IMR-90 (cell line): ENCODE measurements around the gene COL18A1. TPM values are rescaled to one million over a fixed set of nuclear protein-coding genes. Genes with fewer than 3 reads are reported as not detected.

Experiments
- ATAC-seq: fragments of 200-7000 bp; cut with Tn5 transposase; 2 replicates; pipeline ENCODE4 v1.9.1; 2020; ENCODE audit warnings: low read depth, mild to moderate bottlenecking, moderate library complexity
- BruUV-seq: library from RNA; stranded (reverse); fragments of 400-500 nt; replicated peaks from 2 replicates; lab custom pipeline; 2021; lab: Mats Ljungman, UMichigan
- CTCF ChIA-PET: fragments of 300-600 bp; formaldehyde crosslinking; extraction: SDS; loops from one replicate; lab custom pipeline; 2021; ENCODE audit warnings: antibody characterized with exemption; lab: Yijun Ruan, JAX
- POLR2A ChIA-PET: fragments of 300-600 bp; sonication (Branson Sonifier 250); formaldehyde crosslinking; loops from one replicate; lab custom pipeline; 2022; ENCODE audit warnings: antibody characterized with exemption; ENCODE audit not compliant: unreplicated experiment; lab: Charles Lee
- DNase-seq: peaks from one replicate; pipeline ENCODE4 v3.0.0; 2013
- H2AFZ ChIP-seq: replicated peaks from 2 replicates; pipeline ENCODE3; 2013; ENCODE audit warnings: low read length, mild to moderate bottlenecking; ENCODE audit not compliant: poor library complexity
- H2AK5ac ChIP-seq: 2 replicates; pipeline ENCODE4 v1.6.1; 2013; ENCODE audit warnings: low read depth, low read length, inconsistent platforms
- H2AK9ac ChIP-seq: replicated peaks from 2 replicates; pipeline ENCODE3; 2013; ENCODE audit warnings: mild to moderate bottlenecking, low read depth, low read length, moderate library complexity; ENCODE audit not compliant: poor library complexity
- H2BK120ac ChIP-seq: 2 replicates; pipeline ENCODE4 v1.6.1; 2013; ENCODE audit warnings: low read depth, low read length, inconsistent platforms
- H2BK15ac ChIP-seq: 3 replicates; pipeline ENCODE4 v1.6.1; 2013; ENCODE audit warnings: low read depth, low read length, inconsistent platforms
- H2BK20ac ChIP-seq: 2 replicates; pipeline ENCODE4 v1.6.1; 2013; ENCODE audit warnings: low read depth, mild to moderate bottlenecking, inconsistent platforms, low read length, moderate library complexity
- H2BK5ac ChIP-seq: 2 replicates; pipeline ENCODE4 v1.6.1; 2013; ENCODE audit warnings: mild to moderate bottlenecking, low read depth, low read length, inconsistent platforms; ENCODE audit not compliant: poor library complexity, severe bottlenecking
- H3K14ac ChIP-seq: replicated peaks from 2 replicates; pipeline ENCODE4 v1.6.1; 2013; ENCODE audit warnings: low read depth, low read length, inconsistent platforms
- H3K18ac ChIP-seq: 2 replicates; pipeline ENCODE4 v1.6.1; 2013; ENCODE audit warnings: low read depth, low read length, control low read depth
- H3K23ac ChIP-seq: 2 replicates; pipeline ENCODE4 v1.6.1; 2013; ENCODE audit warnings: low read depth, low read length, inconsistent platforms
- H3K27ac ChIP-seq: 2 replicates; pipeline ENCODE4 v1.5.1; 2013; ENCODE audit warnings: mild to moderate bottlenecking, control low read depth, low read length; ENCODE audit not compliant: insufficient read depth
- H3K27me3 ChIP-seq: 2 replicates; pipeline ENCODE4 v1.6.1; 2013; ENCODE audit warnings: low read length; ENCODE audit not compliant: control insufficient read depth, insufficient read depth
- H3K36me3 ChIP-seq: 2 replicates; pipeline ENCODE4 v1.6.1; 2013; ENCODE audit warnings: low read length, mixed read lengths; ENCODE audit not compliant: control insufficient read depth, insufficient read depth
- H3K4ac ChIP-seq: 2 replicates; pipeline ENCODE4 v1.6.1; 2013; ENCODE audit warnings: low read depth, low read length, inconsistent platforms
- H3K4me1 ChIP-seq: 2 replicates; pipeline ENCODE4 v1.6.1; 2013; ENCODE audit warnings: low read length, mixed read lengths; ENCODE audit not compliant: control insufficient read depth, insufficient read depth
- H3K4me2 ChIP-seq: 2 replicates; pipeline ENCODE4 v1.6.1; 2013; ENCODE audit warnings: low read depth, mild to moderate bottlenecking, control low read depth, low read length, moderate library complexity
- H3K4me3 ChIP-seq: 2 replicates; pipeline ENCODE4 v1.5.1; 2013; ENCODE audit warnings: low read depth, mild to moderate bottlenecking, control low read depth, low read length, moderate library complexity; ENCODE audit not compliant: insufficient read depth
- H3K56ac ChIP-seq: 2 replicates; pipeline ENCODE4 v1.6.1; 2013; ENCODE audit warnings: low read length, inconsistent platforms; ENCODE audit not compliant: insufficient read depth; ENCODE audit errors: extremely low read depth
- H3K79me1 ChIP-seq, 2 experiments: 2 replicates each; pipeline ENCODE4 v1.6.1; 2013; ENCODE audit warnings: low read length in 2 of 2, inconsistent platforms in 1 of 2, low read depth in 1 of 2
- H3K9ac ChIP-seq: 2 replicates; pipeline ENCODE4 v1.6.1; 2013; ENCODE audit warnings: low read depth, low read length, control low read depth
- H3K9me1 ChIP-seq: 2 replicates; pipeline ENCODE4 v1.6.1; 2013; ENCODE audit warnings: low read length, inconsistent platforms; ENCODE audit not compliant: insufficient read depth
- H3K9me3 ChIP-seq: 2 replicates; pipeline ENCODE4 v1.6.1; 2013; ENCODE audit warnings: low read length; ENCODE audit not compliant: control insufficient read depth, insufficient read depth
- H4K20me1 ChIP-seq: 2 replicates; pipeline ENCODE4 v1.6.1; 2013; ENCODE audit warnings: low read length, inconsistent platforms; ENCODE audit not compliant: insufficient read depth
- H4K5ac ChIP-seq: 2 replicates; pipeline ENCODE4 v1.6.1; 2013; ENCODE audit warnings: mild to moderate bottlenecking, low read depth, low read length, control low read depth
- H4K8ac ChIP-seq, 2 experiments: 2 replicates each; pipeline ENCODE4 v1.6.1; 2013; ENCODE audit warnings: low read depth in 2 of 2, low read length in 2 of 2, control low read depth in 1 of 2, inconsistent platforms in 1 of 2
- H4K91ac ChIP-seq: 2 replicates; pipeline ENCODE4 v1.6.1; 2013; ENCODE audit warnings: low read depth, low read length, inconsistent platforms; ENCODE audit not compliant: insufficient read depth
- CEBPB ChIP-seq: IDR thresholded peaks from 2 replicates; pipeline ENCODE4 v1.6.1; 2012; ENCODE audit warnings: low read depth, low read length, improper control_type of control experiment
- MAFK ChIP-seq: IDR thresholded peaks from 2 replicates; pipeline ENCODE4 v1.6.1; 2012; ENCODE audit warnings: low read depth, low read length, improper control_type of control experiment
- MAZ ChIP-seq: IDR thresholded peaks from 2 replicates; pipeline ENCODE4 v1.6.1; 2012; ENCODE audit warnings: low read depth, mild to moderate bottlenecking, low read length, improper control_type of control experiment, moderate library complexity, borderline replicate concordance
- MXI1 ChIP-seq: IDR thresholded peaks from 2 replicates; pipeline ENCODE4 v1.6.1; 2012; ENCODE audit warnings: low read depth, mild to moderate bottlenecking, low read length, moderate library complexity, borderline replicate concordance
- RCOR1 ChIP-seq: IDR thresholded peaks from 2 replicates; pipeline ENCODE4 v1.6.1; 2012; ENCODE audit warnings: mild to moderate bottlenecking, low read length, improper control_type of control experiment; ENCODE audit not compliant: insufficient replicate concordance
- SMC3 ChIP-seq: fragments of 150-350 bp; IDR thresholded peaks from 2 replicates; pipeline ENCODE4 v1.6.1; 2016; ENCODE audit warnings: low read depth, mild to moderate bottlenecking, antibody characterized with exemption, low read length, moderate library complexity
- WGBS, 2 experiments: methylation state at CpG; one replicate each; pipeline versions ENCODE4 v1.1.5 to v1.1.7; 2013; ENCODE audit warnings: missing lambda C conversion rate in 2 of 2; ENCODE audit not compliant: insufficient read length in 1 of 2; ENCODE audit errors: extremely low coverage in 2 of 2; 5-methylcytosine and 5-hydroxymethylcytosine counted together
- dilution Hi-C: fragments of 300-500 bp; cut with HindIII; formaldehyde crosslinking; loops from one replicate; pipeline ENCODE4 v1.14.3; 2018; ENCODE audit warnings: low sequenced_read_pairs; ENCODE audit not compliant: unreplicated experiment
- in situ Hi-C: fragments of 300-500 bp; cut with MboI; formaldehyde crosslinking; loops from 3 replicates; pipeline ENCODE4 v1.14.3; 2019; ENCODE audit warnings: low sequenced_read_pairs, inconsistent platforms, mixed read lengths
- intact Hi-C: fragments of 100-400 bp; cut with micrococcal nuclease; formaldehyde crosslinking; loops from 2 replicates; pipeline ENCODE4 v1.10.0; 2022
- polyA plus RNA-seq, 3 experiments: library from polyadenylated mRNA; depleted of rRNA; stranded (reverse); fragments of >200 nt; gene quantifications; 2 replicates each; pipeline ENCODE4 v1.2.3, GENCODE V29; 2012; ENCODE audit warnings: low replicate concordance in 1 of 3
- total RNA-seq: library from RNA; depleted of rRNA; stranded (reverse); fragments of >200 nt; gene quantifications from 2 replicates; pipeline ENCODE4 v1.2.3, GENCODE V29; 2012
- TF ChIP-seq, protein P1 (sequence below): fragments of 150-350 bp; IDR thresholded peaks from 2 replicates; pipeline ENCODE4 v1.6.1; 2016; ENCODE audit warnings: low read depth, mild to moderate bottlenecking, low read length, moderate library complexity, borderline replicate concordance

COL18A1 gene
- total and polyA plus RNA-seq, 2 of the 4 experiments (the other 2 are of a cell fraction), result 4.3 to 46.7 TPM

- H3K27ac ChIP-seq, result no peak overlapping the region; the same call in 1 of the 2 replicates
- 98% methylated on average over 7 of the region's 13 CpGs; no CpG with 5 or more reads in 1 of the 2 experiments for WGBS, 2 experiments
- H3K9me1 ChIP-seq, result peaks cover 26% of the 10 kb centered on the region
Measured at GRCh38 chr21:45453308-45453950, 48.5 kb downstream of the COL18A1 start.

More at GRCh38 chr21:45453308-45453950, 48.5 kb downstream of the COL18A1 start:
- Histone ChIP-seq H4K8ac (no peak overlapping the region), H3K36me3 (peaks cover 10% of the 10 kb centered on the region), H2BK20ac (no peak overlapping the region), H2BK15ac (no peak overlapping the region), H3K4me3 (no peak overlapping the region), H2BK120ac (no peak overlapping the region), H3K9ac (no peak overlapping the region), H3K14ac (no peak overlapping the region; the same call in 1 of the 2 replicates), H3K4me1 (peaks cover 37% of the 10 kb centered on the region), H2AK9ac (peak overlapping the region; percentile 26), H3K4me2 (peak overlapping the region; percentile 5; the same call in 1 of the 2 replicates), H2BK5ac (no peak overlapping the region), H4K5ac (no peak overlapping the region; the same call in 1 of the 2 replicates), H3K27me3 (no peaks in the 10 kb centered on the region), H2AK5ac (no peak overlapping the region), H3K23ac (no peak overlapping the region), H3K56ac (no peak overlapping the region), H3K9me3 (no peaks in the 10 kb centered on the region), H4K20me1 (peaks cover 62% of the 10 kb centered on the region), H3K4ac (peak overlapping the region; percentile 36; the same call in 1 of the 2 replicates), H2AFZ (no peak overlapping the region), H4K91ac (peak overlapping the region; percentile 13; the same call in 1 of the 2 replicates), H3K79me1 (peaks cover 27 to 88% of the 10 kb centered on the region in 2 experiments), H3K18ac (no peak overlapping the region; the same call in 1 of the 2 replicates)
- no peak for DNase-seq
- CTCF ChIA-PET, result no interaction called here
- POLR2A ChIA-PET, result no interaction called here
- ATAC-seq, result no peak
- BruUV-seq, result no TSS peak
- intact Hi-C loops (no loop called here), in situ Hi-C loops (no loop called here), dilution Hi-C loops (no loop called here)
- TF ChIP-seq, protein P1, sequence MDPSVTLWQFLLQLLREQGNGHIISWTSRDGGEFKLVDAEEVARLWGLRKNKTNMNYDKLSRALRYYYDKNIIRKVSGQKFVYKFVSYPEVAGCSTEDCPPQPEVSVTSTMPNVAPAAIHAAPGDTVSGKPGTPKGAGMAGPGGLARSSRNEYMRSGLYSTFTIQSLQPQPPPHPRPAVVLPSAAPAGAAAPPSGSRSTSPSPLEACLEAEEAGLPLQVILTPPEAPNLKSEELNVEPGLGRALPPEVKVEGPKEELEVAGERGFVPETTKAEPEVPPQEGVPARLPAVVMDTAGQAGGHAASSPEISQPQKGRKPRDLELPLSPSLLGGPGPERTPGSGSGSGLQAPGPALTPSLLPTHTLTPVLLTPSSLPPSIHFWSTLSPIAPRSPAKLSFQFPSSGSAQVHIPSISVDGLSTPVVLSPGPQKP, result no peak
- TF ChIP-seq MAZ, result no peak
- TF ChIP-seq RCOR1, result no peak
- no peak for TF ChIP-seq SMC3
- no peak for TF ChIP-seq CEBPB
- TF ChIP-seq MXI1, result no peak
- TF ChIP-seq MAFK, result no peak
